IMR-90 (cell line): Measurements from ENCODE around the gene PPP1R13B. TPM values are rescaled to one million over a fixed set of nuclear protein-coding genes. Genes with fewer than 3 reads are reported as not detected.

ENCODE experiments used
- ATAC-seq: fragments of 200-7000 bp; cut with Tn5 transposase; 2 replicates; pipeline ENCODE4 v1.9.1; 2020; ENCODE audit warnings: low read depth, mild to moderate bottlenecking, moderate library complexity
- BruUV-seq: library from RNA; stranded (reverse); fragments of 400-500 nt; replicated peaks from 2 replicates; lab custom pipeline; 2021; lab: Mats Ljungman, UMichigan
- CTCF ChIA-PET: fragments of 300-600 bp; formaldehyde crosslinking; extraction: SDS; loops from one replicate; lab custom pipeline; 2021; ENCODE audit warnings: antibody characterized with exemption; lab: Yijun Ruan, JAX
- POLR2A ChIA-PET: fragments of 300-600 bp; sonication (Branson Sonifier 250); formaldehyde crosslinking; loops from one replicate; lab custom pipeline; 2022; ENCODE audit warnings: antibody characterized with exemption; ENCODE audit not compliant: unreplicated experiment; lab: Charles Lee
- DNase-seq: peaks from one replicate; pipeline ENCODE4 v3.0.0; 2013
- H2AFZ ChIP-seq: replicated peaks from 2 replicates; pipeline ENCODE3; 2013; ENCODE audit warnings: low read length, mild to moderate bottlenecking; ENCODE audit not compliant: poor library complexity
- H2AK5ac ChIP-seq: 2 replicates; pipeline ENCODE4 v1.6.1; 2013; ENCODE audit warnings: low read depth, low read length, inconsistent platforms
- H2AK9ac ChIP-seq: replicated peaks from 2 replicates; pipeline ENCODE3; 2013; ENCODE audit warnings: mild to moderate bottlenecking, low read depth, low read length, moderate library complexity; ENCODE audit not compliant: poor library complexity
- H2BK120ac ChIP-seq: 2 replicates; pipeline ENCODE4 v1.6.1; 2013; ENCODE audit warnings: low read depth, low read length, inconsistent platforms
- H2BK15ac ChIP-seq: 3 replicates; pipeline ENCODE4 v1.6.1; 2013; ENCODE audit warnings: low read depth, low read length, inconsistent platforms
- H2BK20ac ChIP-seq: 2 replicates; pipeline ENCODE4 v1.6.1; 2013; ENCODE audit warnings: low read depth, mild to moderate bottlenecking, inconsistent platforms, low read length, moderate library complexity
- H2BK5ac ChIP-seq: 2 replicates; pipeline ENCODE4 v1.6.1; 2013; ENCODE audit warnings: mild to moderate bottlenecking, low read depth, low read length, inconsistent platforms; ENCODE audit not compliant: poor library complexity, severe bottlenecking
- H3K14ac ChIP-seq: replicated peaks from 2 replicates; pipeline ENCODE4 v1.6.1; 2013; ENCODE audit warnings: low read depth, low read length, inconsistent platforms
- H3K18ac ChIP-seq: 2 replicates; pipeline ENCODE4 v1.6.1; 2013; ENCODE audit warnings: low read depth, low read length, control low read depth
- H3K23ac ChIP-seq: 2 replicates; pipeline ENCODE4 v1.6.1; 2013; ENCODE audit warnings: low read depth, low read length, inconsistent platforms
- H3K27ac ChIP-seq: 2 replicates; pipeline ENCODE4 v1.5.1; 2013; ENCODE audit warnings: mild to moderate bottlenecking, control low read depth, low read length; ENCODE audit not compliant: insufficient read depth
- H3K27me3 ChIP-seq: 2 replicates; pipeline ENCODE4 v1.6.1; 2013; ENCODE audit warnings: low read length; ENCODE audit not compliant: control insufficient read depth, insufficient read depth
- H3K36me3 ChIP-seq: 2 replicates; pipeline ENCODE4 v1.6.1; 2013; ENCODE audit warnings: low read length, mixed read lengths; ENCODE audit not compliant: control insufficient read depth, insufficient read depth
- H3K4ac ChIP-seq: 2 replicates; pipeline ENCODE4 v1.6.1; 2013; ENCODE audit warnings: low read depth, low read length, inconsistent platforms
- H3K4me1 ChIP-seq: 2 replicates; pipeline ENCODE4 v1.6.1; 2013; ENCODE audit warnings: low read length, mixed read lengths; ENCODE audit not compliant: control insufficient read depth, insufficient read depth
- H3K4me2 ChIP-seq: 2 replicates; pipeline ENCODE4 v1.6.1; 2013; ENCODE audit warnings: low read depth, mild to moderate bottlenecking, control low read depth, low read length, moderate library complexity
- H3K4me3 ChIP-seq: 2 replicates; pipeline ENCODE4 v1.5.1; 2013; ENCODE audit warnings: low read depth, mild to moderate bottlenecking, control low read depth, low read length, moderate library complexity; ENCODE audit not compliant: insufficient read depth
- H3K56ac ChIP-seq: 2 replicates; pipeline ENCODE4 v1.6.1; 2013; ENCODE audit warnings: low read length, inconsistent platforms; ENCODE audit not compliant: insufficient read depth; ENCODE audit errors: extremely low read depth
- H3K79me1 ChIP-seq, 2 experiments: 2 replicates each; pipeline ENCODE4 v1.6.1; 2013; ENCODE audit warnings: low read length in 2 of 2, inconsistent platforms in 1 of 2, low read depth in 1 of 2
- H3K9ac ChIP-seq: 2 replicates; pipeline ENCODE4 v1.6.1; 2013; ENCODE audit warnings: low read depth, low read length, control low read depth
- H3K9me1 ChIP-seq: 2 replicates; pipeline ENCODE4 v1.6.1; 2013; ENCODE audit warnings: low read length, inconsistent platforms; ENCODE audit not compliant: insufficient read depth
- H3K9me3 ChIP-seq: 2 replicates; pipeline ENCODE4 v1.6.1; 2013; ENCODE audit warnings: low read length; ENCODE audit not compliant: control insufficient read depth, insufficient read depth
- H4K20me1 ChIP-seq: 2 replicates; pipeline ENCODE4 v1.6.1; 2013; ENCODE audit warnings: low read length, inconsistent platforms; ENCODE audit not compliant: insufficient read depth
- H4K5ac ChIP-seq: 2 replicates; pipeline ENCODE4 v1.6.1; 2013; ENCODE audit warnings: mild to moderate bottlenecking, low read depth, low read length, control low read depth
- H4K8ac ChIP-seq, 2 experiments: 2 replicates each; pipeline ENCODE4 v1.6.1; 2013; ENCODE audit warnings: low read depth in 2 of 2, low read length in 2 of 2, control low read depth in 1 of 2, inconsistent platforms in 1 of 2
- H4K91ac ChIP-seq: 2 replicates; pipeline ENCODE4 v1.6.1; 2013; ENCODE audit warnings: low read depth, low read length, inconsistent platforms; ENCODE audit not compliant: insufficient read depth
- BHLHE40 ChIP-seq: fragments of 150-350 bp; IDR thresholded peaks from 2 replicates; pipeline ENCODE4 v1.6.1; 2016; ENCODE audit warnings: mild to moderate bottlenecking, low read depth, low read length
- CEBPB ChIP-seq: IDR thresholded peaks from 2 replicates; pipeline ENCODE4 v1.6.1; 2012; ENCODE audit warnings: low read depth, low read length, improper control_type of control experiment
- CHD1 ChIP-seq: IDR thresholded peaks from 2 replicates; pipeline ENCODE4 v1.6.1; 2012; ENCODE audit warnings: low read depth, low read length, improper control_type of control experiment
- CTCF ChIP-seq: conservative IDR thresholded peaks from 2 replicates; pipeline ENCODE4 v1.5.1; 2012; ENCODE audit warnings: mild to moderate bottlenecking, low read depth, low read length, improper control_type of control experiment
- ELK1 ChIP-seq: fragments of 150-350 bp; IDR thresholded peaks from 2 replicates; pipeline ENCODE4 v1.6.1; 2016; ENCODE audit warnings: low read depth, mild to moderate bottlenecking, low read length, moderate library complexity, borderline replicate concordance
- FOS ChIP-seq: fragments of 150-350 bp; IDR thresholded peaks from 2 replicates; pipeline ENCODE4 v1.6.1; 2016; ENCODE audit warnings: low read depth, low read length
- MAFK ChIP-seq: IDR thresholded peaks from 2 replicates; pipeline ENCODE4 v1.6.1; 2012; ENCODE audit warnings: low read depth, low read length, improper control_type of control experiment
- MAZ ChIP-seq: IDR thresholded peaks from 2 replicates; pipeline ENCODE4 v1.6.1; 2012; ENCODE audit warnings: low read depth, mild to moderate bottlenecking, low read length, improper control_type of control experiment, moderate library complexity, borderline replicate concordance
- MXI1 ChIP-seq: IDR thresholded peaks from 2 replicates; pipeline ENCODE4 v1.6.1; 2012; ENCODE audit warnings: low read depth, mild to moderate bottlenecking, low read length, moderate library complexity, borderline replicate concordance
- NFE2L2 ChIP-seq: fragments of 150-350 bp; IDR thresholded peaks from 2 replicates; pipeline ENCODE4 v1.6.1; 2016; ENCODE audit warnings: low read depth, mild to moderate bottlenecking, low read length
- POLR2A ChIP-seq: IDR thresholded peaks from 2 replicates; pipeline ENCODE4 v1.6.1; 2012; ENCODE audit warnings: mild to moderate bottlenecking, low read depth, low read length
- RAD21 ChIP-seq: IDR thresholded peaks from 2 replicates; pipeline ENCODE4 v1.6.1; 2012; ENCODE audit warnings: low read length, improper control_type of control experiment
- RCOR1 ChIP-seq: IDR thresholded peaks from 2 replicates; pipeline ENCODE4 v1.6.1; 2012; ENCODE audit warnings: mild to moderate bottlenecking, low read length, improper control_type of control experiment; ENCODE audit not compliant: insufficient replicate concordance
- RFX5 ChIP-seq: IDR thresholded peaks from 2 replicates; pipeline ENCODE4 v1.8.0; 2012; ENCODE audit warnings: low read depth, mild to moderate bottlenecking, low read length, moderate library complexity
- SMC3 ChIP-seq: fragments of 150-350 bp; IDR thresholded peaks from 2 replicates; pipeline ENCODE4 v1.6.1; 2016; ENCODE audit warnings: low read depth, mild to moderate bottlenecking, antibody characterized with exemption, low read length, moderate library complexity
- USF2 ChIP-seq: fragments of 150-350 bp; IDR thresholded peaks from 2 replicates; pipeline ENCODE4 v1.6.1; 2017; ENCODE audit warnings: mild to moderate bottlenecking, antibody characterized with exemption, low read length, low read depth
- WGBS, 2 experiments: methylation state at CpG; one replicate each; pipeline versions ENCODE4 v1.1.5 to v1.1.7; 2013; ENCODE audit warnings: missing lambda C conversion rate in 2 of 2; ENCODE audit not compliant: insufficient read length in 1 of 2; ENCODE audit errors: extremely low coverage in 2 of 2; 5-methylcytosine and 5-hydroxymethylcytosine counted together
- dilution Hi-C: fragments of 300-500 bp; cut with HindIII; formaldehyde crosslinking; loops from one replicate; pipeline ENCODE4 v1.14.3; 2018; ENCODE audit warnings: low sequenced_read_pairs; ENCODE audit not compliant: unreplicated experiment
- in situ Hi-C: fragments of 300-500 bp; cut with MboI; formaldehyde crosslinking; loops from 3 replicates; pipeline ENCODE4 v1.14.3; 2019; ENCODE audit warnings: low sequenced_read_pairs, inconsistent platforms, mixed read lengths
- intact Hi-C: fragments of 100-400 bp; cut with micrococcal nuclease; formaldehyde crosslinking; loops from 2 replicates; pipeline ENCODE4 v1.10.0; 2022
- polyA plus RNA-seq, 3 experiments: library from polyadenylated mRNA; depleted of rRNA; stranded (reverse); fragments of >200 nt; gene quantifications; 2 replicates each; pipeline ENCODE4 v1.2.3, GENCODE V29; 2012; ENCODE audit warnings: low replicate concordance in 1 of 3
- total RNA-seq: library from RNA; depleted of rRNA; stranded (reverse); fragments of >200 nt; gene quantifications from 2 replicates; pipeline ENCODE4 v1.2.3, GENCODE V29; 2012

PPP1R13B gene
- total and polyA plus RNA-seq, 2 of the 4 experiments (the other 2 are of a cell fraction), result 1.6 to 2.8 TPM

GRCh38 chr14:103887170-103887501 lies 39.8 kb upstream of the PPP1R13B start:
- H3K4me2 ChIP-seq, result no peak overlapping the region
- no peaks in the 10 kb centered on the region for H3K79me1 ChIP-seq
- H4K8ac ChIP-seq, result no peak overlapping the region
- WGBS, 2 experiments, result no CpG with 5 or more reads among the region's 6 CpGs
- H3K18ac ChIP-seq, result no peak overlapping the region
- TF ChIP-seq MAFK (no peak), POLR2A (no peak), MXI1 (no peak), RAD21 (no peak), BHLHE40 (no peak), RFX5 (no peak), CHD1 (no peak), ELK1 (no peak), NFE2L2 (no peak), MAZ (no peak), FOS (no peak), CTCF (no peak), SMC3 (no peak), CEBPB (no peak), USF2 (no peak), RCOR1 (no peak)
- ATAC-seq, result no peak
- H2AK5ac ChIP-seq, result no peak overlapping the region
- no peak overlapping the region for H3K23ac ChIP-seq
- no peak overlapping the region for H3K4ac ChIP-seq
- no peaks in the 10 kb centered on the region; the same call in 1 of the 2 replicates for H3K4me1 ChIP-seq
- no peaks in the 10 kb centered on the region for H3K9me3 ChIP-seq
- ChIA-PET POLR2A (no interaction called here), CTCF (no interaction called here)
- no peak for DNase-seq
- no peak overlapping the region for H3K27ac ChIP-seq
- no peak overlapping the region for H2BK15ac ChIP-seq
- no peak overlapping the region for H3K14ac ChIP-seq
- dilution Hi-C loops (no loop called here), in situ Hi-C loops (no loop called here), intact Hi-C loops (no loop called here)
- H4K20me1 ChIP-seq, result no peaks in the 10 kb centered on the region
- no peak overlapping the region for H4K5ac ChIP-seq
- no peak overlapping the region for H3K4me3 ChIP-seq
- H2AK9ac ChIP-seq, result no peak overlapping the region
- no peak overlapping the region for H2BK5ac ChIP-seq
- H3K9me1 ChIP-seq, result no peaks in the 10 kb centered on the region
- no peak overlapping the region for H3K9ac ChIP-seq
- H3K27me3 ChIP-seq, result peaks cover 15% of the 10 kb centered on the region; the same call in 1 of the 2 replicates
- no peaks in the 10 kb centered on the region for H3K36me3 ChIP-seq
- H2BK120ac ChIP-seq, result no peak overlapping the region
- no peak overlapping the region for H4K91ac ChIP-seq
- H2BK20ac ChIP-seq, result no peak overlapping the region
- BruUV-seq, result no TSS peak
- no peak overlapping the region for H3K56ac ChIP-seq
- no peak overlapping the region for H2AFZ ChIP-seq
